Prostate gland (tissue), 2 donors: ENCODE data around the gene PATZ1. TPM values are rescaled to one million over a fixed set of nuclear protein-coding genes. Genes with fewer than 3 reads are reported as not detected.

ENCODE experiments used
- DNase-seq: peaks from one replicate; pipeline ENCODE4 v3.0.0-alpha.2; 2019; ENCODE audit warnings: low spot score
- H3K27ac ChIP-seq, 2 donors: fragments of 200-600 bp; sonication (generic); 2 replicates each; pipeline ENCODE4 v1.5.1; 2017 to 2019
- H3K27me3 ChIP-seq: fragments of 200-600 bp; sonication (generic); replicated peaks from 2 replicates; pipeline ENCODE4 v1.5.1; 2019; ENCODE audit not compliant: insufficient read depth
- H3K36me3 ChIP-seq, 2 donors: fragments of 200-600 bp; sonication (generic); 1 replicate in 1 of 2; 2 replicates in 1 of 2; pipeline versions ENCODE4 v1.5.1 to v1.8.1; 2017 to 2019
- H3K4me1 ChIP-seq: fragments of 200-600 bp; sonication (generic); replicated peaks from 2 replicates; pipeline ENCODE4 v1.5.1; 2019
- H3K4me3 ChIP-seq, 2 donors: fragments of 200-600 bp; sonication (generic); 2 replicates each; pipeline ENCODE4 v1.5.1; 2017 to 2019
- H3K9me3 ChIP-seq: fragments of 200-600 bp; sonication (generic); 2 replicates; pipeline ENCODE4 v1.5.1; 2017
- CTCF ChIP-seq, 4 experiments: fragments of 200-600 bp in 2 of 4; fragments of 450-650 bp in 2 of 4; sonication (generic) in 2 of 4; IDR thresholded peaks; 1 replicate in 3 of 4; 2 replicates in 1 of 4; pipeline ENCODE4 v1.5.1; 2016 to 2019; ENCODE audit warnings: antibody characterized with exemption in 4 of 4, mild to moderate bottlenecking in 2 of 4, moderate library complexity in 2 of 4
- POLR2A ChIP-seq: fragments of 450-650 bp; IDR thresholded peaks from one replicate; pipeline ENCODE4 v1.6.1; 2016; ENCODE audit warnings: antibody characterized with exemption, mild to moderate bottlenecking
- POLR2AphosphoS5 ChIP-seq: sonication (generic); formaldehyde crosslinking; IDR thresholded peaks from one replicate; pipeline ENCODE4 v1.6.1; 2017; ENCODE audit warnings: antibody characterized with exemption
- WGBS: methylation state at CpG from one replicate; pipeline ENCODE4 v1.1.5; 2018; 5-methylcytosine and 5-hydroxymethylcytosine counted together
- intact Hi-C: fragments of 100-400 bp; cut with DNase I; formaldehyde crosslinking; loops from one replicate; pipeline ENCODE4 v1.14.2; 2022
- total RNA-seq, 2 donors: library from RNA; depleted of rRNA; stranded (reverse); fragments of >200 nt; gene quantifications; one replicate each; pipeline ENCODE4 v1.1.0, GENCODE V29; 2016

The PATZ1 gene
- total RNA-seq, 2 donors from 2014 or later, result 38.5 to 58.4 TPM

GRCh38 chr22:31377612-31378011 is 31.5 kb upstream of the PATZ1 start:
- Histone ChIP-seq H3K27me3 (no peaks in the 10 kb centered on the region), H3K27ac (no peak overlapping the region), H3K9me3 (no peaks in the 10 kb centered on the region), H3K4me1 (no peaks in the 10 kb centered on the region), H3K4me3 (no peak overlapping the region), H3K36me3 (no peaks in the 10 kb centered on the region)
- intact Hi-C loops, result no loop called here
- TF ChIP-seq CTCF (IDR thresholded peaks at IDR 0.05), result no peak
- TF ChIP-seq POLR2AphosphoS5, result no peak
- TF ChIP-seq POLR2A, result no peak
- 58% methylated on average over 3 of the region's 3 CpGs for WGBS
- no peak for DNase-seq

- Histone ChIP-seq H3K9me3 (no peaks in the 10 kb centered on the region), H3K27ac (no peak overlapping the region), H3K4me1 (no peaks in the 10 kb centered on the region), H3K27me3 (no peaks in the 10 kb centered on the region), H3K4me3 (no peak overlapping the region), H3K36me3 (no peaks in the 10 kb centered on the region)
- no peak for DNase-seq
- WGBS, result 84% methylated on average over 3 of the region's 3 CpGs
- TF ChIP-seq POLR2AphosphoS5 (no peak), CTCF (IDR thresholded peaks at IDR 0.05) (no peak), POLR2A (no peak)
- intact Hi-C loops, result no loop called here
Measured at GRCh38 chr22:31367426-31367825, 21.3 kb upstream of the PATZ1 start.

- TF ChIP-seq POLR2AphosphoS5 (no peak), CTCF (IDR thresholded peaks at IDR 0.05) (no peak), POLR2A (no peak)
- intact Hi-C loops, result no loop called here
- Histone ChIP-seq H3K9me3 (no peaks in the 10 kb centered on the region), H3K4me1 (no peaks in the 10 kb centered on the region), H3K27ac (no peak overlapping the region), H3K36me3 (no peaks in the 10 kb centered on the region), H3K4me3 (no peak overlapping the region), H3K27me3 (no peaks in the 10 kb centered on the region)
- DNase-seq, result no peak
- 53% methylated on average over 3 of the region's 3 CpGs for WGBS
Measured at GRCh38 chr22:31363885-31364465, 17.8 kb upstream of the PATZ1 start.

- TF ChIP-seq POLR2A, result no peak
- TF ChIP-seq CTCF (IDR thresholded peaks at IDR 0.05), result no peak
- no peak for TF ChIP-seq POLR2AphosphoS5
- no peaks in the 10 kb centered on the region for H3K36me3 ChIP-seq
- H3K4me3 ChIP-seq, result no peak overlapping the region
- no peaks in the 10 kb centered on the region for H3K9me3 ChIP-seq
- no peaks in the 10 kb centered on the region for H3K4me1 ChIP-seq
- H3K27me3 ChIP-seq, result no peaks in the 10 kb centered on the region
- 96% methylated on average over 1 of the region's 1 CpG for WGBS
- H3K27ac ChIP-seq, result no peak overlapping the region
- intact Hi-C loops, result no loop called here
- DNase-seq, result no peak
Measured at GRCh38 chr22:31361743-31362142, 15.6 kb upstream of the PATZ1 start.

GRCh38 chr22:31360029-31360428 is 13.9 kb upstream of the PATZ1 start:
- H3K27me3 ChIP-seq, result no peaks in the 10 kb centered on the region
- WGBS, result 78% methylated on average over 1 of the region's 1 CpG
- DNase-seq, result no peak
- no peak overlapping the region for H3K27ac ChIP-seq
- H3K4me1 ChIP-seq, result no peaks in the 10 kb centered on the region
- intact Hi-C loops, result no loop called here
- TF ChIP-seq POLR2AphosphoS5 (no peak), POLR2A (no peak), CTCF (IDR thresholded peaks at IDR 0.05) (no peak)
- H3K36me3 ChIP-seq, result no peaks in the 10 kb centered on the region
- no peaks in the 10 kb centered on the region for H3K9me3 ChIP-seq
- no peak overlapping the region for H3K4me3 ChIP-seq
